K562 (cell line): ENCODE data around the gene URM1. TPM values are rescaled to one million over a fixed set of nuclear protein-coding genes. Genes with fewer than 3 reads are reported as not detected.

Experiments used
- BCOR ChIP-seq: fragments of 450-650 bp; IDR thresholded peaks from 2 replicates; pipeline ENCODE4 v1.6.1; 2016
- EGR1 ChIP-seq: fragments of 450-650 bp; conservative IDR thresholded peaks from 2 replicates; pipeline ENCODE4 v1.6.1; 2017; ENCODE audit warnings: mild to moderate bottlenecking
- HDAC3 ChIP-seq: fragments of 450-650 bp; IDR thresholded peaks from 2 replicates; pipeline ENCODE4 v1.6.1; 2018; ENCODE audit warnings: borderline replicate concordance, mild to moderate bottlenecking, moderate library complexity; ENCODE audit not compliant: partially characterized antibody
- KDM5B ChIP-seq: fragments of 200-600 bp; sonication (generic); IDR thresholded peaks from 2 replicates; pipeline ENCODE4 v1.6.1; 2012; ENCODE audit warnings: low read depth, mild to moderate bottlenecking, moderate library complexity, low read length, control low read depth, inconsistent platforms; ENCODE audit not compliant: insufficient replicate concordance
- MYC ChIP-seq, 2 experiments: fragments of 250-450 bp in 1 of 2; sonication (Bioruptor Pico) in 1 of 2; IDR thresholded peaks; 2 replicates each; pipeline versions ENCODE4 v1.5.1 to v1.6.1; 2012 to 2021; ENCODE audit warnings: low read depth in 2 of 2, borderline replicate concordance in 1 of 2, improper control_type of control experiment in 1 of 2, low read length in 1 of 2, mild to moderate bottlenecking in 1 of 2, moderate library complexity in 1 of 2
- NEUROD1 ChIP-seq: fragments of 150-350 bp; IDR thresholded peaks from 2 replicates; pipeline ENCODE4 v1.6.1; 2014; ENCODE audit warnings: borderline replicate concordance, low read length, low read depth; ENCODE audit not compliant: partially characterized antibody
- POLR3A ChIP-seq: IDR thresholded peaks from 2 replicates; pipeline ENCODE4 v1.6.1; 2011; ENCODE audit warnings: borderline replicate concordance, mild to moderate bottlenecking, moderate library complexity; ENCODE audit not compliant: insufficient read length, insufficient read depth; ENCODE audit errors: extremely low read depth
- PURB ChIP-seq: sonication (generic); formaldehyde crosslinking; IDR thresholded peaks from 2 replicates; pipeline ENCODE4 v1.9.0; 2021; ENCODE audit warnings: low read depth, mild to moderate bottlenecking, missing genetic modification reagents
- RBM14 ChIP-seq: fragments of 200-400 bp; formaldehyde crosslinking; IDR thresholded peaks from 2 replicates; pipeline ENCODE4 v1.6.1; 2018; ENCODE audit warnings: low read depth, mild to moderate bottlenecking, low read length, moderate library complexity, borderline replicate concordance; ENCODE audit not compliant: insufficient read depth
- RBM39 ChIP-seq: fragments of 200-400 bp; formaldehyde crosslinking; optimal IDR thresholded peaks from 2 replicates; pipeline ENCODE3; 2018; ENCODE audit warnings: low read depth, low read length
- SIN3A ChIP-seq, 2 experiments: fragments of 150-350 bp in 1 of 2; IDR thresholded peaks; 2 replicates each; pipeline ENCODE4 v1.6.1; 2011 to 2016; ENCODE audit warnings: borderline replicate concordance in 2 of 2, low read depth in 2 of 2, low read length in 2 of 2, mild to moderate bottlenecking in 2 of 2, moderate library complexity in 2 of 2; ENCODE audit not compliant: control insufficient read depth in 1 of 2
- SP2 ChIP-seq: IDR thresholded peaks from 2 replicates; pipeline ENCODE4 v1.6.1; 2011; ENCODE audit warnings: mild to moderate bottlenecking, low read depth, low read length, moderate library complexity; ENCODE audit not compliant: poor library complexity, severe bottlenecking; ENCODE audit errors: extremely low read depth
- TFAM ChIP-seq: fragments of 250-450 bp; sonication (Bioruptor Pico); conservative IDR thresholded peaks from 2 replicates; pipeline ENCODE4 v1.5.0; 2021; ENCODE audit warnings: mild to moderate bottlenecking, moderate library complexity
- THRAP3 ChIP-seq: fragments of 450-650 bp; IDR thresholded peaks from 2 replicates; pipeline ENCODE4 v1.6.1; 2016; ENCODE audit warnings: mild to moderate bottlenecking, inconsistent platforms, borderline replicate concordance
- ZBTB17 ChIP-seq: fragments of 450-650 bp; formaldehyde crosslinking; IDR thresholded peaks from 2 replicates; pipeline ENCODE4 v1.4.0; 2020; ENCODE audit warnings: mild to moderate bottlenecking
- ZNF175 ChIP-seq: fragments of 200-800 bp; sonication (Bioruptor generic); IDR thresholded peaks from 2 replicates; pipeline ENCODE4 v1.6.1; 2016; ENCODE audit warnings: low read depth, mild to moderate bottlenecking, missing genetic modification characterization, missing compliant biosample characterization
- ZNF282 ChIP-seq: sonication (generic); formaldehyde crosslinking; IDR thresholded peaks from 2 replicates; pipeline ENCODE4 v1.8.1; 2023; ENCODE audit warnings: missing genetic modification reagents
- ZNF57 ChIP-seq: fragments of 450-650 bp; formaldehyde crosslinking; IDR thresholded peaks from 2 replicates; pipeline ENCODE4 v1.4.0; 2020; ENCODE audit warnings: mild to moderate bottlenecking, moderate library complexity
- ZNF586 ChIP-seq: fragments of 450-650 bp; formaldehyde crosslinking; conservative IDR thresholded peaks from 2 replicates; pipeline ENCODE4 v1.4.0; 2020; ENCODE audit warnings: mild to moderate bottlenecking, moderate library complexity
- polyA plus RNA-seq, 8 experiments: library from polyadenylated mRNA; depleted of rRNA in 4 of 8; stranded (reverse) in 5 of 8; unstranded in 3 of 8; fragments of >200 nt; fragmentation: Nextera tagmentation in 2 of 8; fragmentation: Illumina TruSeq in 1 of 8; extraction: Ambion mirVana in 2 of 8; extraction: Trizol in 1 of 8; gene quantifications; 2 replicates each; pipeline versions ENCODE4 v1.2.1 to v1.2.3, GENCODE V29; 2011 to 2014; ENCODE audit warnings: inconsistent platforms in 1 of 8, missing spikeins in 1 of 8
- total RNA-seq, 7 experiments: library from RNA; depleted of rRNA in 6 of 7; stranded (reverse); fragments of >200 nt in 6 of 7; fragmentation: Illumina TruSeq in 2 of 7; extraction: Trizol in 2 of 7; gene quantifications; 2 replicates each; pipeline versions ENCODE4 v1.2.1 to v1.2.3, GENCODE V29; 2011 to 2021; ENCODE audit warnings: low replicate concordance in 1 of 7
- TF ChIP-seq, protein P1 (sequence below): sonication (generic); formaldehyde crosslinking; IDR thresholded peaks from 2 replicates; pipeline ENCODE4 v1.8.0; 2023; ENCODE audit warnings: mild to moderate bottlenecking, missing genetic modification reagents
- TF ChIP-seq, protein P2 (sequence below): fragments of 250-450 bp; sonication (Bioruptor Pico); IDR thresholded peaks from 2 replicates; pipeline ENCODE4 v1.5.0; 2022; ENCODE audit warnings: mild to moderate bottlenecking
- TF ChIP-seq, protein P3 (sequence below): fragments of 450-650 bp; formaldehyde crosslinking; IDR thresholded peaks from 2 replicates; pipeline ENCODE4 v1.4.0; 2020; ENCODE audit warnings: mild to moderate bottlenecking, mixed read lengths

Gene URM1
- total and polyA plus RNA-seq, 9 of the 15 experiments (the other 6 are each of a cell fraction or from before 2014, with no cell fraction given), result 10.1 to 88.9 (median 53.3) TPM

DNA sequence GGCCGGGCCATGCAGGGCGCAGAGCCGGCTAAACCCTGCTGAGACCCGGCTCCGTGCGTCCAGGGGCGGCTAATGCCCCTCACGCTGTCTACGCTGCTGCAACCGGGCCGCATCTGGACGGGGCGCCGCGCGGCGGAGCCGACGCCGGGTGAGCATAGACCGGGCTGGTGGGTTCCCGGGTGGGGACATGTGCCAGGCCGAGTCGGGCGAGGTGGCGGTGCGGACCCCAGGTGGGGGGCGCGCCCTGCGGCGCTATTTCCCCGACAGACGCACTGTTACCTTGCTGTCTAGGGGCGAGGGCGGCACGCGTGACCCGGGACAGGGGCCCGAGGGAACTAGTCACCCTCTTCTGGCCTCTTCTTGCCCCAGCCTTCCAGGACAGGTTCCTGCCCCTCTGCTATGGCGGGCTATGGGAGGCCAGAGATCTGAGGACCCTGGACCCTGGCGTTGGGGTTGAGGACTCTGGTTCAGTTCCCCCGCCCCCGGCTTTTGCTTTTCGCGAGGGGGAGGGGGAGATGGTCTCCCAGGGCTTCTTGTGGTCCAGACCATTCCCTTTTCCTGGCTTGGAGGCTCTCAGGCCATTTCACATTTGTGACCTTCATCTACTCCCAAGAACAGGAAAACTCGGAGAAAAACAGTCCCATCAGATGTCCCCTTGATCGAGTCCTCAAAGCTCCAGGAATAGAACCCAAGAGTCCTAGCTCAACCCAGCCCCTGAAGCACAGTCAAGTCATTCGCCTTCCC, 30.3 kb upstream of the URM1 start (continued):
- TF ChIP-seq, protein P1, sequence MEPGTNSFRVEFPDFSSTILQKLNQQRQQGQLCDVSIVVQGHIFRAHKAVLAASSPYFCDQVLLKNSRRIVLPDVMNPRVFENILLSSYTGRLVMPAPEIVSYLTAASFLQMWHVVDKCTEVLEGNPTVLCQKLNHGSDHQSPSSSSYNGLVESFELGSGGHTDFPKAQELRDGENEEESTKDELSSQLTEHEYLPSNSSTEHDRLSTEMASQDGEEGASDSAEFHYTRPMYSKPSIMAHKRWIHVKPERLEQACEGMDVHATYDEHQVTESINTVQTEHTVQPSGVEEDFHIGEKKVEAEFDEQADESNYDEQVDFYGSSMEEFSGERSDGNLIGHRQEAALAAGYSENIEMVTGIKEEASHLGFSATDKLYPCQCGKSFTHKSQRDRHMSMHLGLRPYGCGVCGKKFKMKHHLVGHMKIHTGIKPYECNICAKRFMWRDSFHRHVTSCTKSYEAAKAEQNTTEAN (CRISPR knock-in tag), result no peak
- TF ChIP-seq ZNF175 (CRISPR knock-in tag), result no peak
- TF ChIP-seq THRAP3, result no peak
- peak; percentile 81 for TF ChIP-seq EGR1
- no peak for TF ChIP-seq ZNF57 (CRISPR knock-in tag)
- no peak for TF ChIP-seq HDAC3
- TF ChIP-seq, protein P2, sequence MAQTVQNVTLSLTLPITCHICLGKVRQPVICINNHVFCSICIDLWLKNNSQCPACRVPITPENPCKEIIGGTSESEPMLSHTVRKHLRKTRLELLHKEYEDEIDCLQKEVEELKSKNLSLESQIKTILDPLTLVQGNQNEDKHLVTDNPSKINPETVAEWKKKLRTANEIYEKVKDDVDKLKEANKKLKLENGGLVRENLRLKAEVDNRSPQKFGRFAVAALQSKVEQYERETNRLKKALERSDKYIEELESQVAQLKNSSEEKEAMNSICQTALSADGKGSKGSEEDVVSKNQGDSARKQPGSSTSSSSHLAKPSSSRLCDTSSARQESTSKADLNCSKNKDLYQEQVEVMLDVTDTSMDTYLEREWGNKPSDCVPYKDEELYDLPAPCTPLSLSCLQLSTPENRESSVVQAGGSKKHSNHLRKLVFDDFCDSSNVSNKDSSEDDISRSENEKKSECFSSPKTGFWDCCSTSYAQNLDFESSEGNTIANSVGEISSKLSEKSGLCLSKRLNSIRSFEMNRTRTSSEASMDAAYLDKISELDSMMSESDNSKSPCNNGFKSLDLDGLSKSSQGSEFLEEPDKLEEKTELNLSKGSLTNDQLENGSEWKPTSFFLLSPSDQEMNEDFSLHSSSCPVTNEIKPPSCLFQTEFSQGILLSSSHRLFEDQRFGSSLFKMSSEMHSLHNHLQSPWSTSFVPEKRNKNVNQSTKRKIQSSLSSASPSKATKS (CRISPR knock-in tag), result 0 out of 2 replicates have a peak, but pooled peaks have one; percentile 8
- TF ChIP-seq POLR3A, result no peak
- peak in 1 of 2 experiments; percentile 28; a peak in 1 of 4 replicates for TF ChIP-seq SIN3A (IDR thresholded peaks at IDR 0.05; ENCODE audit: borderline replicate concordance in 2 of 2, control insufficient read depth in 1 of 2, low read depth in 2 of 2, low read length in 2 of 2)
- TF ChIP-seq SP2, result peak; percentile 5
- no peak for TF ChIP-seq TFAM (CRISPR knock-in tag)
- TF ChIP-seq RBM14, result 0 out of 2 replicates have a peak, but pooled peaks have one; percentile 42
- no peak for TF ChIP-seq RBM39
- no peak for TF ChIP-seq ZBTB17 (CRISPR knock-in tag)
- TF ChIP-seq BCOR, result 0 out of 2 replicates have a peak, but pooled peaks have one; percentile 10
- TF ChIP-seq MYC (IDR thresholded peaks at IDR 0.05; ENCODE audit: low read depth, low read length), result no peak
- peak; percentile 80 for TF ChIP-seq MYC (CRISPR knock-in tag; IDR thresholded peaks at IDR 0.05; ENCODE audit: borderline replicate concordance, low read depth)
- TF ChIP-seq ZNF282, result no peak
- no peak for TF ChIP-seq PURB
- TF ChIP-seq ZNF586 (CRISPR knock-in tag), result no peak
- TF ChIP-seq NEUROD1, result no peak
- TF ChIP-seq, protein P3, sequence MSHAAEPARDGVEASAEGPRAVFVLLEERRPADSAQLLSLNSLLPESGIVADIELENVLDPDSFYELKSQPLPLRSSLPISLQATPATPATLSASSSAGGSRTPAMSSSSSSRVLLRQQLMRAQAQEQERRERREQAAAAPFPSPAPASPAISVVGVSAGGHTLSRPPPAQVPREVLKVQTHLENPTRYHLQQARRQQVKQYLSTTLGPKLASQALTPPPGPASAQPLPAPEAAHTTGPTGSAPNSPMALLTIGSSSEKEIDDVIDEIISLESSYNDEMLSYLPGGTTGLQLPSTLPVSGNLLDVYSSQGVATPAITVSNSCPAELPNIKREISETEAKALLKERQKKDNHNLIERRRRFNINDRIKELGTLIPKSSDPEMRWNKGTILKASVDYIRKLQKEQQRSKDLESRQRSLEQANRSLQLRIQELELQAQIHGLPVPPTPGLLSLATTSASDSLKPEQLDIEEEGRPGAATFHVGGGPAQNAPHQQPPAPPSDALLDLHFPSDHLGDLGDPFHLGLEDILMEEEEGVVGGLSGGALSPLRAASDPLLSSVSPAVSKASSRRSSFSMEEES, result no peak
- TF ChIP-seq KDM5B, result no peak
